Inflammatory macrophage treated with lipopolysaccharide for 1 hour (primary cell): ENCODE results near the gene MPC1L.
"Not testable (repeated sequence)": the region's sequence is repeated elsewhere in the genome, so short reads cannot be mapped to it uniquely, and the experiment has no call there.

Source experiments
- DNase-seq, 2 donors: peaks; one replicate each; pipeline ENCODE4 v3.0.0-alpha.2; 2020 to 2022

MPC1L gene

DNA sequence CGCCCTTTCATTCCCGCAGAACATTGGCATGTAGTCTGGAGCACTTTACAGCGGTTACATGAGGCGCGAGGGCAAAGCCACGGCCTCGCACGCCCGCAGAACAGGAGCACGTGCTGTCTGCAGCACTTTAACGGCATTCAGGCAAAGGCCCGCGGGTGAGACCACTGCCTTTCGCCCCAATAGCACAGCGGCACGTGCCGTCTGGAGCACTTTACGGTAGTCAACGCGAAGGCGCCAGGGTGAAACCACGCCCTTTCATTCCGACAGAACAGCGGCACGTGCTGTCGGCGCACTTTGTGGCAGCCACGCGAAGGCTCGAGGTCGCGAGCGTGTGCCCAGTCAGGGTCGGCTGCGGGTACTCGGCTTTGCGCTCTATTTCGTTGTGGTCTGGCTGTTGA is at the start of gene MPC1L:
Gene MPC1L (plus strand): TSS at position 290 of the 398 bp plus-strand sequence. CDS start 138 bp downstream, outside the sequence.
- no peak for DNase-seq

DNA sequence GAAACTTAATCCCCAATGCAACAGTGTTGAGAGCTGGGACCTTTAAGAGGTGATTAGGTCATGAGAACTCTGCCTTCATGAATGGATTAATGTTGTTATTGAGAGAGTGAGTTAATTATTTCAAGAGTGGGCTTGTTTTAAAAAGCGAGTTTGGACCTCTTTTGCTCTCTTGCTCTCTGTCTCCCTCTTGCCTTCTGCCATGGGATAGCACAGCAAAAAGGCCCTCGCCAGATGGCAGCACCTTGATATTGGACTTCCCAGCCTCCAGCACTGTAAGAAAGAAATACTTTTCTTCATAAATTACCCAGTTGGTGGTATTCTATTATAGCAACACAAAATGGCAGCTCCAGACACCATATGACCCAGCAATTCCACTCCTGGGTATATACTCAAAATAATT is 49.5 kb upstream of the MPC1L start:
- DNase-seq: peak in 1 of 2 donors; percentile 4

DNA sequence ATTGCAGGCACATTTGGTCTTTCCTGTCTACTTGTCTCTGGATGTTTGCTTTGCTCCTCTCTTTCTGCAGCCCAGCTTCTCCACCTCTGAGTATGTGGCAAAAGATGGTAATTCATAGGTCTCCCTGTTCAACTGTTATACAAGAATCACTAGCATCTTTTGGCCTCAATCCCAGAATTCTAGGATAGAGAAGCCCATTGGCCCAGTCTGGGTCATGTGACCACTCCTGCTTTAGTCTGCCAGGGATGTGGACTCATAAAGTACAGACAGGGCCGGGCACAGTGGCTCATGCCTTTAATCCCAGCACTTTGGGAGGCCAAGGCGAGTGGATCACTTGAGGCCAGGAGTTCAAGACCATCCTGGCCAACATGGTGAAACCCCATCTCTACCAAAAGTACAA is 47.8 kb upstream of the MPC1L start:
- not testable (repeated sequence) for DNase-seq

DNA sequence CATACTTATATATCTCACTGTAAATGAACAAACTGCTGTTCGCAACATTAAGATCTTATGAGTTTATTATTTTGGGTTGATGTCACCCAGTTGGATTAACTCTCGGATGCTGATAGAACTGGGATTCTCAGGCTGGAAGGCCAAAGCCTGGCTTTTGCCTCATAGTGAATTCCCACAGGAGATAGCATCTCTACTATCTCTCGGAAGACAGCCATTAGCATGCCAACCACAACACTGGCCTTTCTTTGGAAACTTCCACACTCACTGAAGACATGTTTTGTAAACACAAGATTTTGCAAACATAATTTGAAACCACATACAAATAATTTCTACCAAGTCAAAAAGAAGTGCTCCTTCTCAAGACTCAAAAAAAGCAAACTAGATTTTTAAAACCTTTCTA is 46.9 kb upstream of the MPC1L start:
- no peak for DNase-seq

DNA sequence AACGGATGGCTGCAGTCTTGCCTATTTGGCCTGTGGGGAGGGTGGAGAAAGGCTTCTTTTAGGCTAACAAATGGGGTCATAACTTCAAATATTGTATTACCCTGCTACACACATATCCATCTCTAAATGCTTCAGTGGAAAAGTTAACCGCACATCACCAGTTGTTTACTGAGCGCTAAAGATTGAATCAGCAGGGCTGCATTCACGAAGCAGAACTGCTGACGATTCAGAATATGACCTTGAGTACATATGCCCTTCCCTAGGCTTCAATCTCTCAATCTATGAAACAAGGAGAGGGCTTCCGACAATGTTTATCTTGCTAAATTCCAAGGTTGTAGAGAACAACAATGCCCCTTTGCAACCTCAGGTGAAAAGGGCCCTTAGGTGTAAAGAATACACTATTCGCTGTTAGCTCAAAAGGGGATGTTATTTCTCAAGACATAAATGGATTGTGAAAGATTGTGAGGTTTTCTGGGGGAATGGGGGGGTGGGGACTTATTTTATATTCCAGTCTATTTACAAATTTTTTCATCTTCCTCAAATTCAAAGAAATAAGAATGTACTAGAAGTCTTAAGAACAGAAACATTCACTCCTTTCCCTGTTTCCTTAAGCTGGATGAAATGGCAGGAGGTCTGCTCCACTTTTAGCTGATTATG is 45.1 kb upstream of the MPC1L start:
- peak; percentile 32 to 41 for DNase-seq

DNA sequence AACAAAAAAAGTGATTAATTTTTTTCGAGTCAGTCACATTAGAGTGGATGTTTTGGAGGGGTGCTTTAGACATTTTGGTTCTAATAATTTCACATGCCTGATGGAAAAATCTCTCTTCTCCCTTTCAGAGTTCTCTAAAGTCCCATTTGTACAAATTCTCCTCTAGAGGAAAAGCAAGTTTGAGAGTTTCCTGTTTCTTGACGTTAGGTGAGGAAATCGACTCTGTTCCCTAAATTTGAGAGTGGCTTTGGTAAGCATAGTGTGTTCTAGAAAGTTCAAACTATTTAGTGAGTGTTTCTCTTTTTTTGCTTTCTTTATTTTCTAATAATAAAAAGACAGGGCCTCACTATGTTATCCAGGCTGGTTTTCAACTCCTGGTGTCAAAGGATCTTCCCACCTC is 44.1 kb upstream of the MPC1L start:
- peak; percentile 42 to 65 for DNase-seq

DNA sequence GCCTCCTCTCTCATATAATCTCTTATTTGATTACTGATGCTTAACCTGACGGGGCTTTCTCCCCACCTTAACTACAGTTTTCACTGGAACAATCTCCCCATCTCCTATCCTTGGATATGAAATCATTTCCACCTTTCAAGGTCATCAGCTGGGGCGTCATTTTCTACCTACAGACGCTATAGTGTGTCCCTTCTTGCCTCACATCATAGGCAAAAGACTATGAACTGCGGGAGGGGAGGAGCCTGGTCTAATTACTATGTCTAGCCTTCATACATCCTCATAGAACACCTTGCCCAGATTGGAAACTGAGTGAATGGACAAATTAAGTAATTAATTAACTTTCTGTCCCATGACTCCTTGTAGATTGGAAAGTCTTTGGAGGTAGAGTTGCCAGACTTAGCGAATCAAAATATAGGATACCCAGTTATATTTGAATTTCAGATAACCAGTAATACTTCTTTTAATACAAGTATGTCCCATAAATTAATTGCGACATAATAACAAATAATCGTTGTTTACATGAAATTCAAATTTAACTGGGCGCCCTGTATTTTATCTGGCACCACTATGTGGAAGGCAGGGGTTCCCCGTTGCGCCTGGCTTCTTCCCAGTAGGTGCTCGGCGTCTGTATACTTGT is 43.2 kb upstream of the MPC1L start:
- DNase-seq: no peak

DNA sequence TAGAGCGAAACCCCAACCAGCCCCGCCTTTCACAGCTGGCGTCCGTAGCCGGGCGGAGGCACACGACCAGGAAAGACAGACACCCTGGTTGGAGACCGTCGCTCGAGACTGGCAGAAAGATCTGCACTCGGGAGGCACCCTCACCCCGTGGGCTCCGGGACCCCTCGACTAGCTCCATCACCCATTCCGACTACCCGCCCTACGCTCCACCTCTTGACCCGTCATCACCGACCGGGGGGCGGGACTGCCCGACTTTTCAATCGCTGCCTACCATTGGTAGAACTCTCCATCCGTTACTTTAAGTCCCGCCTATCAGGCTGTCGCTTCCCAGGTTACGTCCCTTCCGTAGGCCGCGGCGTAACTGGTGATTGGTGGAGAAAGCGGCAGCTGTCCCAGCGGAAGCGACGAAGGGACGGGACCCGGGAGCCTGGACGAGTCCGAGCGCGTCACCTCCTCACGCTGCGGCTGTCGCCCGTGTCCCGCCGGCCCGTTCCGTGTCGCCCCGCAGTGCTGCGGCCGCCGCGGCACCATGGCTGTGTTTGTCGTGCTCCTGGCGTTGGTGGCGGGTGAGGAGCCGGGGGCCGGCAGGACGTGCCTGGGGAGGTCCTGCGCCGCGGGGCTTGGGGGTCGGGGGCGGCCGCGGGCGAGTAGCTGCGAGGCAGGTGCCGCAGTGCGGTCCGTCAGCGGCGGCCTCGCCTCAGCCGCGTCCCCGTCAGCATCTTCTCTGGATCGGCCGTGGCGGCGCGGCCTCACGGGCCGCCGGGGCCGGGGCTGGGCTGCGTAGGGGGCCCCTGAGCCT is 42.5 kb upstream of the MPC1L start, which contains the start of gene ATP6AP2:
Gene ATP6AP2 (plus strand): TSS at position 434 of the 799 bp plus-strand sequence. CDS start 96 bp downstream, at position 530.
- peak; percentile 91 to 92 for DNase-seq

DNA sequence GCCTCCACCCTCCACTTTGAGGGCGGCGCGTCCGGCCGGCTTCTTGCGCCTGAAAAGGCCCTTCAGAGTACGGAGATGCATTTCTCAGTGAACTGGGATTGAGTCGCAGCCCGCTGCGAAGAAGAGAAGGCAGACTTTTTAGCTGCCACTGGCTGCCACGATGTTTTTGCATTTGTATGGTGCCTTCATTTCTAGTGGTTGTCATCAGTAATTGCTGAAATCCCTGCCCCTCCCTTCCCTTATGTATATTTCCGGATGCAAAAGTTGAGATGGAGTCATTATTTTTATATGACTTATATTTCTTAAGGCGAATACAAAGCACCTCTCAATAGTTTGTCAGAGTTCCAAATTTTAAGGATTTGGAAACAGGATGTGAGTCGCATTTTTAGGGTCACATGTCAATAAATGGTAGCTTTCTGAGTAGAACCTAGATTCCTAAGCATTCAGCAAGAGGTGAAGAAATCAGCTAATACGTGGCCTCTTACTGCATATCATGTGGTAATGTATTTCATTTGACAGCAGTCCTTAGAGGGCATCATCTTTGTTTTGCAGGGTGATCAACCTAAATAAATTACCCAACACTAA is 41.8 kb upstream of the MPC1L start:
- peak; percentile 53 to 58 for DNase-seq

DNA sequence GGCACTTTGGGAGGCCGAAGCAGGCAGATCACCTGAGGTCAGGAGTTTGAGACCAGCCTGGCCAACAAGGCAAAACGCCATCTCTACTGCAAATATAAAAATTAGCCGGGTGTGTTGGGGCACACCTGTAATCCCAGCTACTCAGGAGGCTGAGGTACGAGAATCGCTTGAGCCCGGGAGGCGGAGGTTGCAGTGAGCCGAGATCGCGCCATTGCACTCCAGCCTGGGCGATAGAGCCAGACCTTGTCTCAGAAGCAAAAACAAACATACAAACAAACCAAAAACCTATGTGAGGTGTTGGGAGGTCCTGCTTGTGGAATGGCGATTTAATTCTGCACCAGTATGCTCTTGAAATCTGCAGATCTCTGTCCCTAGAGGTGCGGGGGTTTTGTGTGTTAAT is 41.0 kb upstream of the MPC1L start:
- not testable (repeated sequence) for DNase-seq

DNA sequence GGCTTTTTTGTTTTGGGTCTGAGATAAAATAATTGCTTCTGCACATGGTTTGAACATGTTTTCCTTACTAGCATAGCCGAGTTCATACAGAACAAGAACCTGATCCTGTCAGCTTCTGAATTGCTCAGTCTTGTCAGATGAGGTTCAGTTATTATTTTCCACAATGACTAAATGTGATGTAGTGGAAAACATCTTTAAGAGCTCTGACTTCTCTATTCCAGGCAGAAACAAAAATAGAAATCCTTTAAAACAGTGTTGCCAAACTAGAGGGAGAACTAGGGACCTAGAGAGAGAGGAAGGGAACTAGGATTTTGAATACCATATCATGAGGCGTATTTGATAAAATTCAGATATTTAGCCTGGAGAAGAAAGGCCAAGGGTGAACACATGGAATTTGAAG is 40.4 kb upstream of the MPC1L start:
- peak; percentile 14 to 62 for DNase-seq

DNA sequence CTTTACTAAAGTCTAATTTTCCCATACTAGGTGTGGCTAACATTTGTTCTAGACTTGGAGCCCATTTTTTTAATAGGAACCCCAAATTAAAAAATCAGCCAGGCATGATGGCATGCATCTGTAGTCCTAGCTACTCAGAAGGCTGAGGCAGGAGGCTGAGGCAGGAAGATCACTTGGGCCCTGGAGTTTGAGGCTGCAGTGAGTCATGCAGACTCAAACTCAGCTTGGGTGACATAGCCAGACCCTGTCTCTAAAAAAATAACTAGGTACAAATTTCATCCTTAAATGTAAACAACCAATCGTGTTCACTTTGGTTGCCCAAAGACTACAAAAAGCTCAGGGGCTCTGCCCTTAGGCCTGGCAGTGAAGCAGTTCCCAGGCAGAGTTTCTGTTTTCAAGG is 35.6 kb upstream of the MPC1L start:
- not testable (repeated sequence) for DNase-seq

DNA sequence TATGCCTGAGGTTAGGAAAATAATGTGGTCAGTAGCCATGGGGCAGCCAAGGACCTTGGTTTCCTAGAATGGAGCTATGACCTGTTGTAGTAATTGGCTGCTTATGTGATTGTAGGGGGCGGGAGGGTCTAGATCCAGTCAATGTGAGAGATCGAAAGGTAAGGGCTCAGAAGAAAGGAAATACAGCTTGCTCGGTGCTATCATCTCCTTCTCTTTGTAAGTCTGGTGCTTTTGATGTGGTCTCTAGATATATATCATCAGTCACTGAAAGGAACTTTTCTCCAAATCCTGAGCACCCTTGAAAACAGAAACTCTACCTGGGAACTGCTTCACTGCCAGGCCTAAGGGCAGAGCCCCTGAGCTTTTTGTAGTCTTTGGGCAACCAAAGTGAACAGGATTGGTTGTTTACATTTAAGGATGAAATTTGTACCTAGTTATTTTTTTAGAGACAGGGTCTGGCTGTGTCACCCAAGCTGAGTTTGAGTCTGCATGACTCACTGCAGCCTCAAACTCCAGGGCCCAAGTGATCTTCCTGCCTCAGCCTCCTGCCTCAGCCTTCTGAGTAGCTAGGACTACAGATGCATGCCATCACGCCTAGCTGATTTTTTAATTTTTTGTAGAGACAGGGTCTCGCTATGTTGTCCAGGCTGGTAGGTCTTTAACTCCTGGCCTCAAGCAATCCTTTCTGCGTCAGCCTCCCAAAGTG is 33.5 kb upstream of the MPC1L start:
- not testable (repeated sequence) for DNase-seq

DNA sequence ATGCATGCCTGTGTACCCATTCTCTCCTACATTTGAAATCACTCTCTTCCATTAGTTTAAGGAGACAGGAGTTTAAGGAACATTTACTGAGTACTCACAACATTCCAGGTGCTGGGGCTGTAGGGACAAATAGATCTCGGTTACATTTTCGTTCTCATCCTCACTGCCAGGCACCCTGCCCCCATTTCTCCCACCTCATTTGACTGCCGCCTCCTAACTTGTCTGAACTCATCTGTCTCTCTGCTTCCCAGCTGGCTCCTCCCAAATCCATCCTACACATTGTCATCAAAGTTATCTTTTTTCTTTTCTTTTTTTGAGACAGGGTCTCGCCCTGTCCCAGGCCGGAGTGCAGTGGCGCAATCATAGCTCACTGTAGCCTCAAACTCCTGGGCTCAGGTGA is 19.8 kb upstream of the MPC1L start:
- DNase-seq: no peak

DNA sequence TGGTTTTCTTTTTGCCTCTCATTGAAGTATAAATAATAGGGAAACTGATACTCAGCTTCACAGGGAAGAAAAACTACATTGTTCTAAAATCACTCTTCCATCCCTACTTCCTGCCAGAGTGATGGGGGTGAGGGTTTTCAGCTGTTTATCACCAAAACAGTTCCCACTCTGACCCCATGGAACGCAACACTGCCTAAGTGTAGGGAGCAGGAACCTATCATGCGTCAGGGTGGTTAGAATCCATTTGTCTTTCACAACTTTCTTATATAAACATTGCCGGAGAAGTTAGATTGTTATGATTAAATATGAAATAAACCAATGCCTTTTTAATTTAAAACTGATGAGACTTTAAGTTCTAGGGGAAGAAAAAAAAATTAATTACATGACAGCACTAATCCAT is 15.8 kb upstream of the MPC1L start:
- DNase-seq: no peak

DNA sequence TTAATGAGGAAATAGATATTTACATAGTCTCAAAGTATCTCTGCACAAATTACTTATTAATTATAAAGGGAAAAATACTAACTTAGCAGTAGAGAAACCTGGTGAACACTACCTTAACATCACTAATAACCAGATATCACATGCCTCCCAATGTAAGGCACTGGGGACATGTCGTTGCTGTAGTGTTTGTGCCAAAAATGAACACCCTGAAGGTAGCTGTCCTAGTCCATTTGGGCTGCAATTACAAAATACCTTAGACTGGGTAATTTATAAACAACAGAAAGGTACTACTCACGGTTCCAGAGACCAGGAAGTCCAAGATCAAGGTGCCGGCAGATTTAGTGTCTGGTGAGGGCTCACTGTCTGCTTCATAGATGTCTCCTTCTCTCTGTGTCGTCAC is 10.7 kb upstream of the MPC1L start:
- DNase-seq: no peak

DNA sequence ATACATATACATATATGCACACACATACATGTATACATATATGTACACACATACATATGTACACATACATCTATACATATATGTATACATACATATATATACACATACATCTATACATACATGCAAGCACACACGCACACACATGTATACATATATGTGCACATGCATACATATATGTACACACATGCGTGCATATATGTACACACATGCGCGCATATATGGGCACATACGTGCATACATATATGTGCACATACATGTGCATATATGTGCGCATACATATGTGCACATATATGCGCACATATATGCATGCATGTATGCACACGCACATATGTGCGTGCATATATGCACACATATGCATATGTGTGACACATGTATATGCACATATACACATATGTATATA is 7.3 kb upstream of the MPC1L start:
- no peak for DNase-seq

DNA sequence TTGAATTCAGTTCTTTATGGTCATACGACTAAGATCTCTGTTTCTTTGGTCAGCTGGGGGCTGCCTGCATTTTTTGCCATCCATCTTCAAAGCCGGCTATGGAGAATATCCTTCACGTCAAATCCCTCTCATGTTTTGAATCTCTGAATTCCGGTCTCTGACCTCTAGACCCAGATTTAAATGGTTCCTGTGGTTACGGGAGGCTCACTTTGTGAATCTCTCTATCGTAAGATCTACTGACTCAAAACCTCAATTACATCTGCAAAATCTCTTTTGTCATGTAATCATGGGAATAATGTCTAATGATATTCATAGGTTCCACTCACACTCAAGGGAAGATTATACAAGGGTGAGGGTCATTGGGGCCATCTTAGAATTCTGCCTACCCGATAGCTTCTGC is 5.7 kb upstream of the MPC1L start:
- no peak for DNase-seq

DNA sequence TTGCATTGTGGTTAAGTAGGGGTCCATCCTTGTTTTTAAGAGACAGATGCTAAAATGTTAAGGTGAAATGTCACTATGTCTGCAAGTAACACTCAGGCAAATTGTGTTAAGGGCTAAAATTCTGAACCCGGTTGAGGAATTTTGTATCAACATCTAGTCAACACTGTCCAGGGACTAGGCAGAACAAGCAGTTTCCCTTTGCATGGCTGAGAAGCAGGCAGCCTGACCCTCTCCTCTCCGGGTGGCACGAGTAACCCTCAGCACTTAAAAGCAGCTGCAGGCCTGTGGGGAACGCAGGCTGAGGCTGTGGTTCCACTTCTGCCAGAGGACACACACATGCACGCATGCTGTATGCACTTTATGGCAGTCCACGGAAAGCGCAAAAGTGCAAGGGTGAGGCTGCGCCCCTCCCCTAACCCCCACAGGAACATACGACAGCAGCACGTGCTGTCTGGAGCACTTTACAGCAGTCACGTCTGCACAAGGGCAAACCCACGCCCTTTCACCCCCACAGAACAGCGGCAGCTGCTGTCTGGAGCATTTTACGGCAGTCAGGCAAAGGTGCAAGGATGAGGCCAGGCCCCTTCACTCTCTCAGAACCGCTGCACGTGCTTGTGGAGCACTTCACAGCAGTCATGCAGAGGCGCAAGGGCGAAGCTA is 619 bp upstream of the MPC1L start:
- no peak for DNase-seq

DNA sequence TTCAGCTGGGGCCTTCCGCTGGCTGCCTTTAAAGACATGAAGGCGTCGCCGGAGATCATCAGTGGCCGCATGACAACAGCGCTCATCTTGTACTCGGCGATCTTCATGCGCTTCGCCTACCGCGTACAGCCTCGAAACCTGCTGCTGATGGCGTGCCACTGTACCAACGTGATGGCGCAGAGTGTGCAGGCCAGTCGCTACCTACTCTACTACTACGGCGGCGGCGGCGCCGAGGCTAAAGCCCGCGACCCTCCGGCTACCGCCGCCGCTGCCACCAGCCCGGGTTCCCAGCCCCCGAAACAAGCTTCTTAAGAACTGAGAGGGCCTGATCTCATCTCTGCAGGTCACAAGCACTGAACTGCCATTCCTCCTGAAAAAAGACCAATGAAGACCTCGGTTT is 437 bp downstream of the MPC1L start:
- DNase-seq: no peak

DNA sequence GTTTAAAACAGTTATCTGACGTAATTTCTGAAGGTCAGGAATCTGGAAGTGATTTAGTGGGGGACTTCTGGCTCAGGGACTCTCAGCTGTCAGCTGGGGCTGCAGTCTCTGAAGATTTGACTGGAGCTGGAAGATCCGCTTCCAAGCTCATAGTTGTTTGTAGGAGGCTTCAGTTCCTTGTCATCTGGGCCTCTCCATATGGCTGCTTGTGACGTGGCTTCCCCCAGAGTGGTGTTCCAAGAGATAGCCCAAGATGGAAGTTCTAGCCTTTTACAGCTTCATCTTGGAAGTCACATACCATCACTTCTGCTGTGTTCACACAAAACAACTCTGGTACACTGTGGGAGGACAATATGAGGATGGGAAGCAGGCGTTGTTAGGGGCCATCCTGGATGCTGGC is 2.1 kb downstream of the MPC1L start:
- no peak for DNase-seq

DNA sequence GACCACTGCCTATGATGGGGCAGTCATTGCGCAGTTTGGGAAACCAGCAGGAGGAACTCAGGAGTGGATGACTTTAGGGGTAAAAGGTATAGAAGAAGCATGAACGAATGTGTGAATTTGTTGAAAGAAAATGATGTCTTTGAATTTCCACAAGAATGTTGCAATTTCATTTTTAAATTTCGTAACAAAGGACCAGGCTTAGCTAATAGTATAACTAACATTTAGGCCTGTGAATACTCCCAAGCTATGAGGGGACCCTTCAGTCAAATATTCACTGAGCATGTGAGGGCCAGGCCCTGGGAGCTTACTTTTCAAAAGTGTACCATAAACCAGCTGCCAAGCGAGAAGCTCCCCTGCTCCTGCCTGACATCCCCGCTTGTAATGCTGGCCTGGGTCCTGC is 5.3 kb downstream of the MPC1L start:
- peak in 1 of 2 donors; percentile 28 for DNase-seq
